ENCODE measurements around the gene SEZ6L. TPM values are rescaled to one million over a fixed set of nuclear protein-coding genes. Genes with fewer than 3 reads are reported as not detected.

The SEZ6L gene
- total RNA-seq, 4 donors from 2014 or later, result under 0.01 TPM; not detected in 3

DNA sequence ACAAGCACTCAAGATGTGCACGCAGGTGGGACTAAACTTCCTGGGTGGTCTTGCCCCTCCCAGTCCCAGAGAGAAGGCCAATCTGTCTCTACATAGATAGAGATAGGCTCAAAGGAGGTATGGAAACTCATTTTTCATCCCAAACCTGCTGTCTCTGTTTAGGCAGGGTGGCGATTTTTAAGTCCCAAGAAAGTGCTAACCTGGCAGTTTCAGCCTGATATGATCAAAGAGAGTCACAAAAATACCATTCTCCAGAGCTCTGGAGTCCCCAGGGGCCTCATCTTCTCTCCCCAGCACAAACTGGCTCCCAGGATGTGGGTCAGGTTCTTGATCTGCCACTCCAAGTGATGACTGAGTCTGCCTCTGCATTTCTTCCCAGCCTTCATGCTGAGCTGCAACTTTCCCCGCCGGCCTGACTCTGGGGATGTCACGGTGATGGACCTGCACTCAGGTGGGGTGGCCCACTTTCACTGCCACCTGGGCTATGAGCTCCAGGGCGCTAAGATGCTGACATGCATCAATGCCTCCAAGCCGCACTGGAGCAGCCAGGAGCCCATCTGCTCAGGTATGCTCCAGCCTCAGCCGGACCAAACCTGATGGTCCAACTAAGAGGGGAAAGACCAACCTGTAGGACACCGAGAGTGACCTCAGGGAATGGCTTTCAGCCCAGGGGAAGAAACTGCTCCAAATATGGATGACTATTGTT, 129.5 kb downstream of the SEZ6L start:
- H3K9me3 ChIP-seq, result no peaks in the 10 kb centered on the region
- TF ChIP-seq POLR2A (IDR thresholded peaks at IDR 0.05), result no peak
- TF ChIP-seq, protein P1, sequence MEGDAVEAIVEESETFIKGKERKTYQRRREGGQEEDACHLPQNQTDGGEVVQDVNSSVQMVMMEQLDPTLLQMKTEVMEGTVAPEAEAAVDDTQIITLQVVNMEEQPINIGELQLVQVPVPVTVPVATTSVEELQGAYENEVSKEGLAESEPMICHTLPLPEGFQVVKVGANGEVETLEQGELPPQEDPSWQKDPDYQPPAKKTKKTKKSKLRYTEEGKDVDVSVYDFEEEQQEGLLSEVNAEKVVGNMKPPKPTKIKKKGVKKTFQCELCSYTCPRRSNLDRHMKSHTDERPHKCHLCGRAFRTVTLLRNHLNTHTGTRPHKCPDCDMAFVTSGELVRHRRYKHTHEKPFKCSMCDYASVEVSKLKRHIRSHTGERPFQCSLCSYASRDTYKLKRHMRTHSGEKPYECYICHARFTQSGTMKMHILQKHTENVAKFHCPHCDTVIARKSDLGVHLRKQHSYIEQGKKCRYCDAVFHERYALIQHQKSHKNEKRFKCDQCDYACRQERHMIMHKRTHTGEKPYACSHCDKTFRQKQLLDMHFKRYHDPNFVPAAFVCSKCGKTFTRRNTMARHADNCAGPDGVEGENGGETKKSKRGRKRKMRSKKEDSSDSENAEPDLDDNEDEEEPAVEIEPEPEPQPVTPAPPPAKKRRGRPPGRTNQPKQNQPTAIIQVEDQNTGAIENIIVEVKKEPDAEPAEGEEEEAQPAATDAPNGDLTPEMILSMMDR (IDR thresholded peaks at IDR 0.05), result no peak
- no peaks in the 10 kb centered on the region for H3K36me3 ChIP-seq
- peaks cover 0 to 44% (median 0%) of the 10 kb centered on the region in 4 donors for H3K27me3 ChIP-seq
- intact Hi-C loops (cut with DNase I), result no loop called here
- DNase-seq, result no peak
- H3K4me3 ChIP-seq, result no peak overlapping the region
- no peak overlapping the region for H3K27ac ChIP-seq
- H3K4me1 ChIP-seq, result no peaks in the 10 kb centered on the region
- WGBS, 2 donors, result 56 to 72% methylated on average over 2 to 5 of the region's 9 CpGs

DNA sequence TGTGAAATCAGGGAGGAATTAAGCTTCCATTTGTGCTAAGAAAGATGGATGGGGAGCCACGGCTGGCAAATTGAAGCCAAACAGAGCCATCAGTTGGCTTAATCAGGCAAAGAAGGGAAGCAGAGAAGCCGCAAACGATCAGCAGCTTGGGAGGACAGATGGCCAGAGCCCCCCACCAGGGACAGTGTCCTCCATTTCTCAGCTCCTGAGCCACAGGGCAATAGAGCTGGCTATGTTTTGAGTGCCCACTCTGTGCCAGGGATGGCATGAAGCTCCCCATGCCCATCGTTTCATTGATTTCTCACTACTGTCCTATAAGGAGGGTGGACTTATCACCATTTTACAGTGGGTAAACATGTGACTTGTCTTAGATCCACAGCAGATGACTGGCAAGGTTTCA, 133.5 kb downstream of the SEZ6L start:
- no peaks in the 10 kb centered on the region for H3K36me3 ChIP-seq
- no peak overlapping the region for H3K4me3 ChIP-seq
- H3K9me3 ChIP-seq, result no peaks in the 10 kb centered on the region

DNA sequence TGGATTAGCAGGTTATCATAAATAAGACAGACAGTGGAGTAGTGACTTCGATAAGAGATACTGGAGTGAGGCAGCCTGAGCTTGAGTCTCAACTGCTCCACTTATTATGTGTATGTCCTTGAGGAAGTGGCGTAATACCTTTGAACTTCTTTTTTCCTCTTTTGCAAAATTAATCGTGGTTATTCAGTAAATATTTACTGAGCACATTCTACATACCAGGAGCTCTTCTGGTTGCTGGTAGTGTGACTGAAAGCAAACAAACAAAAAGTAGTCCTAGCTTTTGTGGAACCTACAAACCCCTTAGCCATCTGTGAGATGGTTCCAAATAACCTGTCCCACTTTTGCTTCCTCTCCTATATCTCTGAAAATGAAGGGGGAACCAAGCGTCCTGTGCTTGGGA, 134.2 kb downstream of the SEZ6L start:
- TF ChIP-seq, protein P1 (IDR thresholded peaks at IDR 0.05), result no peak
- no peak for TF ChIP-seq POLR2A (IDR thresholded peaks at IDR 0.05)
- Histone ChIP-seq H3K4me3 (no peak overlapping the region), H3K27ac (no peak overlapping the region), H3K27me3 (peaks cover 0 to 77% (median 0%) of the 10 kb centered on the region in 4 donors), H3K4me1 (no peaks in the 10 kb centered on the region), H3K36me3 (no peaks in the 10 kb centered on the region), H3K9me3 (no peaks in the 10 kb centered on the region)
- intact Hi-C loops (cut with DNase I), result no loop called here
- DNase-seq, result no peak
- 36 to 50% methylated on average over 4 of the region's 4 CpGs for WGBS, 2 donors

More for the DNA sequence above, 133.5 kb downstream of the SEZ6L start:
- intact Hi-C loops (cut with DNase I), result no loop called here
- 57 to 58% methylated on average over 4 of the region's 4 CpGs for WGBS, 2 donors
- TF ChIP-seq, protein P1 (IDR thresholded peaks at IDR 0.05), result no peak
- TF ChIP-seq POLR2A (IDR thresholded peaks at IDR 0.05), result no peak
- H3K27ac ChIP-seq, result no peak overlapping the region
- peaks cover 0 to 69% (median 0%) of the 10 kb centered on the region in 4 donors for H3K27me3 ChIP-seq
- DNase-seq, result no peak
- H3K4me1 ChIP-seq, result no peaks in the 10 kb centered on the region

DNA sequence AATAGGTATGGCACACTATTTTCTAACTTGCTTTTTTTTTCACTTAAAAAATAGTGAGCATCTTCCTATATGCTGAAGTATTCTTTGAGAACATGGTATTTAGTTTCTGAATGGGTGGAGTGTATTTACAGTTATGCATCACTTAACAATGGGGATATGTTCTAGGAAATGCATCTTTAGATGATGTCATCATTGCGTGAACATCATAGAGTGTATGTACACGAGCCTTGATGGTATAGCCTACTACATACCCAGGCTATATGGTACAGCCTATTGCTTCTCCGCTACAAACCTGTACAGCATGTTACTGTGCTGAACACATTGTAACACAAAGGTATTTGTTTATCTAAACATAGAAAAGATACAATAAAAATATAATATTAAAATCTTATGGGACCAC, 135.5 kb downstream of the SEZ6L start:
- TF ChIP-seq POLR2A (IDR thresholded peaks at IDR 0.05), result no peak
- TF ChIP-seq, protein P1 (IDR thresholded peaks at IDR 0.05), result no peak
- intact Hi-C loops (cut with DNase I), result no loop called here
- WGBS, 2 donors, result 72 to 83% methylated on average over 3 of the region's 3 CpGs
- no peaks in the 10 kb centered on the region for H3K9me3 ChIP-seq
- no peak overlapping the region for H3K27ac ChIP-seq
- DNase-seq, result no peak
- H3K4me1 ChIP-seq, result no peaks in the 10 kb centered on the region
- no peak overlapping the region for H3K4me3 ChIP-seq
- H3K36me3 ChIP-seq, result no peaks in the 10 kb centered on the region
- H3K27me3 ChIP-seq, result peaks cover 0 to 80% (median 0%) of the 10 kb centered on the region in 4 donors

DNA sequence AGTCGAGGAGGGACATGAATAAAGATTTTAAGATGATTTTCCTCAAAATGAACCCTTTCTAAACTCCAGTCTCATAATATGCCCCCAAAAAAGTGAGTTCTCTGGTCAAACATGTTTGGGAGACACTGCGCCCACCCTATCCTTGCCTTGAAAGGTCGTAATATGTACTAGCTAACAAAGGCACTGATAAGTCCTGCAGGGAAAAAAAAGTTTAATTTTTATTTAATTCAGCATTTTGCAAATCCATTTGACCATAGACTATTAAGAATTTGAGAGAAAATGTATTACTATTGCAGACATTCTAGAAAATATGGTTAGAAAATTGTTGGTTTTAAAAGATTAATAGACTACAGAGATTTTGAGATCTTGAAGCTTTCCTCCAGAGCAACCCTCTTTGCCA, 139.2 kb downstream of the SEZ6L start:
- DNase-seq, result no peak
- Histone ChIP-seq H3K27me3 (peaks cover 0 to 71% (median 0%) of the 10 kb centered on the region in 4 donors), H3K4me3 (no peak overlapping the region), H3K4me1 (no peaks in the 10 kb centered on the region), H3K27ac (no peak overlapping the region), H3K9me3 (no peaks in the 10 kb centered on the region), H3K36me3 (no peaks in the 10 kb centered on the region)
- TF ChIP-seq POLR2A (IDR thresholded peaks at IDR 0.05), result no peak
- TF ChIP-seq, protein P1 (IDR thresholded peaks at IDR 0.05), result no peak
- 51 to 74% methylated on average over 3 of the region's 3 CpGs for WGBS, 2 donors
- intact Hi-C loops (cut with DNase I), result no loop called here
